Gastroesophageal sphincter (tissue), 4 donors: ENCODE results near the gene ACCSL. TPM values are rescaled to one million over a fixed set of nuclear protein-coding genes. Genes with fewer than 3 reads are reported as not detected.
A peak's percentile ranks its signal among the peaks of the same experiment; 100 is the strongest.

ENCODE experiments used
- ATAC-seq: fragments of 150-250 bp; one replicate; pipeline ENCODE4 v1.9.1; 2016; ENCODE audit warnings: mild to moderate bottlenecking, moderate library complexity
- H3K27ac ChIP-seq, 4 donors: fragments of 200-600 bp; sonication (generic) in 3 of 4; 1 replicate in 3 of 4; 2 replicates in 1 of 4; pipeline ENCODE4 v1.5.1; 2016 to 2019
- H3K27me3 ChIP-seq: fragments of 200-600 bp; sonication (generic); one replicate; pipeline ENCODE4 v1.5.1; 2019
- H3K36me3 ChIP-seq, 2 donors: fragments of 200-600 bp; sonication (generic); one replicate each; pipeline ENCODE4 v1.5.1; 2019; ENCODE audit warnings: control low read depth in 1 of 2
- H3K4me1 ChIP-seq, 3 donors: fragments of 200-600 bp; sonication (generic); 1 replicate in 2 of 3; 2 replicates in 1 of 3; pipeline ENCODE4 v1.5.1; 2016 to 2019; ENCODE audit warnings: control low read depth in 2 of 3
- H3K4me3 ChIP-seq, 2 donors: fragments of 200-600 bp; sonication (generic); one replicate each; pipeline ENCODE4 v1.5.1; 2019; ENCODE audit warnings: mild to moderate bottlenecking in 1 of 2, moderate library complexity in 1 of 2
- H3K9me3 ChIP-seq, 3 donors: fragments of 200-600 bp; sonication (generic); one replicate each; pipeline ENCODE4 v1.5.1; 2017 to 2019; ENCODE audit warnings: control low read depth in 2 of 3
- EP300 ChIP-seq: sonication (generic); formaldehyde crosslinking; IDR thresholded peaks from one replicate; pipeline ENCODE4 v1.6.1; 2017; ENCODE audit warnings: antibody characterized with exemption, mild to moderate bottlenecking
- POLR2A ChIP-seq, 2 donors: fragments of 450-650 bp; IDR thresholded peaks; one replicate each; pipeline ENCODE4 v1.6.1; 2017; ENCODE audit warnings: antibody characterized with exemption in 2 of 2, mild to moderate bottlenecking in 2 of 2, moderate library complexity in 1 of 2
- POLR2AphosphoS5 ChIP-seq: sonication (generic); formaldehyde crosslinking; IDR thresholded peaks from one replicate; pipeline ENCODE4 v1.6.1; 2017; ENCODE audit warnings: antibody characterized with exemption
- WGBS, 2 donors: methylation state at CpG; one replicate each; pipeline ENCODE4 v1.1.5; 2018; ENCODE audit warnings: low coverage in 1 of 2; 5-methylcytosine and 5-hydroxymethylcytosine counted together
- total RNA-seq, 4 donors: library from RNA; depleted of rRNA; stranded (reverse); fragments of >200 nt; gene quantifications; one replicate each; pipeline ENCODE4 v1.1.0, GENCODE V29; 2016
- TF ChIP-seq, protein P1 (sequence below), 4 experiments: fragments of 200-600 bp in 2 of 4; fragments of 450-650 bp in 2 of 4; sonication (generic) in 1 of 4; IDR thresholded peaks; one replicate each; pipeline ENCODE4 v1.5.1; 2017 to 2019; ENCODE audit warnings: antibody characterized with exemption in 4 of 4, mild to moderate bottlenecking in 2 of 4, moderate library complexity in 2 of 4

The ACCSL gene
- total RNA-seq, 4 donors from 2014 or later, result not detected

DNA sequence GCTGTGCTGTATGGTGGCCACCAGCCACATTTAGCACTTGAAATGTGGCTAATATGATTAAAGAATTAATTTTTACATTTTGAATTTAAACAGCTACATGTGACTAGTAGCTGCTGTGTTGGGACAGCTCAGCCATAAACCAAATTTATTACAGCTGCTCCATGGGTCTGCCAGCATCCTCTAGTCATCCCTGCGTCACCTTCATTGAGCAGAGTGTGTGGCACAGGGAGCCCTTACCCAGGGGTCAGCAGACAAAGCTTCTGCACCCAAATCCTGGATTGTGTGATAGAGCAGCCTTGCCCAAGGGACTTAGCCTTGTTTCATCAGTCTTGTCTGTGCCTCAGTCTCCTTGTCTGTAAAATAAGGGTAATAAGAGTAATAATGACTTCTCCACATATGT is 19.4 kb upstream of the ACCSL start:
- Histone ChIP-seq H3K4me1 (peaks cover 0 to 35% (median 3%) of the 10 kb centered on the region in 3 donors), H3K4me3 (no peak overlapping the region), H3K36me3 (no peaks in the 10 kb centered on the region), H3K9me3 (peaks cover 0 to 9% (median 0%) of the 10 kb centered on the region in 3 donors), H3K27ac (no peak overlapping the region), H3K27me3 (no peaks in the 10 kb centered on the region)
- no peak for ATAC-seq
- no CpG with 5 or more reads among the region's 1 CpG for WGBS, 2 donors
- TF ChIP-seq POLR2A (IDR thresholded peaks at IDR 0.05), result no peak
- TF ChIP-seq, protein P1, sequence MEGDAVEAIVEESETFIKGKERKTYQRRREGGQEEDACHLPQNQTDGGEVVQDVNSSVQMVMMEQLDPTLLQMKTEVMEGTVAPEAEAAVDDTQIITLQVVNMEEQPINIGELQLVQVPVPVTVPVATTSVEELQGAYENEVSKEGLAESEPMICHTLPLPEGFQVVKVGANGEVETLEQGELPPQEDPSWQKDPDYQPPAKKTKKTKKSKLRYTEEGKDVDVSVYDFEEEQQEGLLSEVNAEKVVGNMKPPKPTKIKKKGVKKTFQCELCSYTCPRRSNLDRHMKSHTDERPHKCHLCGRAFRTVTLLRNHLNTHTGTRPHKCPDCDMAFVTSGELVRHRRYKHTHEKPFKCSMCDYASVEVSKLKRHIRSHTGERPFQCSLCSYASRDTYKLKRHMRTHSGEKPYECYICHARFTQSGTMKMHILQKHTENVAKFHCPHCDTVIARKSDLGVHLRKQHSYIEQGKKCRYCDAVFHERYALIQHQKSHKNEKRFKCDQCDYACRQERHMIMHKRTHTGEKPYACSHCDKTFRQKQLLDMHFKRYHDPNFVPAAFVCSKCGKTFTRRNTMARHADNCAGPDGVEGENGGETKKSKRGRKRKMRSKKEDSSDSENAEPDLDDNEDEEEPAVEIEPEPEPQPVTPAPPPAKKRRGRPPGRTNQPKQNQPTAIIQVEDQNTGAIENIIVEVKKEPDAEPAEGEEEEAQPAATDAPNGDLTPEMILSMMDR (IDR thresholded peaks at IDR 0.05), result no peak
- TF ChIP-seq POLR2AphosphoS5, result no peak
- TF ChIP-seq EP300, result no peak

DNA sequence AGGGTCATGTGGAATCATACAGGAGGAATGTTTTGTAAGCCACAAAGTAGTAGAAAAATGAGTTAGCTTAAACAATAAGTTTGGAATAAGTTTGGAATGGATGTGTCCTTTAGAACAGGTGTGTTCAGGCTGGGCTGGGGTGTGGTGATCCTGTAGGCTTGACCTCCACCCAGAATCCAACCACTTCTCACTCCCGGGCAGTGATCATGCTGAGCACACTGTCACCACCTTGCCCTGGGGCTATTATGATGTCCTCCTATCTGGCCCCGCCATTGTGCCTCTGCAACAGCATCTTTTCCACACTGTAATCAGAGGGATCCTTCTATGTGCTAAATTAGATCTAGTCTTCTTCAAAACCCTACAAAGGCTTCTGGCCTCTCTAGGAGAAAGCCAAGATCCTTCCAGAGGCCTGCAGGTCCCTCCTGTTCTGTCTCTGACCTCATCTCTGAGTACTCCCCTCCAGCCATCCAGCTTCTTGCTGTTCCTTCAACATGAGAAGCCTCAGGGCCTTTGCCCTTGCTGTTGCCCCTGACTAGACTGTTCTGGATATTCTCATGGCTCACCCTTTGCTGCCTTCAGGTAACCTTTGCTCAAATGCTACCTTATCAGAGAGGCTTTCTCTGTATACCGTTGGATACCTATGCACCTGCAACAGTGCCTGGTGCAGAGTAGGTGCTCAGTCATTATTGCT is 18.8 kb upstream of the ACCSL start:
- TF ChIP-seq, protein P1 (IDR thresholded peaks at IDR 0.05), result no peak
- TF ChIP-seq POLR2AphosphoS5 (no peak), POLR2A (IDR thresholded peaks at IDR 0.05) (no peak), EP300 (no peak)
- Histone ChIP-seq H3K4me1 (peaks cover 0 to 39% (median 3%) of the 10 kb centered on the region in 3 donors), H3K4me3 (no peak overlapping the region), H3K36me3 (no peaks in the 10 kb centered on the region), H3K9me3 (peaks cover 0 to 9% (median 0%) of the 10 kb centered on the region in 3 donors), H3K27me3 (no peaks in the 10 kb centered on the region), H3K27ac (no peak overlapping the region)
- no peak for ATAC-seq
- 90 to 100% methylated on average over 1 to 2 of the region's 3 CpGs for WGBS, 2 donors

DNA sequence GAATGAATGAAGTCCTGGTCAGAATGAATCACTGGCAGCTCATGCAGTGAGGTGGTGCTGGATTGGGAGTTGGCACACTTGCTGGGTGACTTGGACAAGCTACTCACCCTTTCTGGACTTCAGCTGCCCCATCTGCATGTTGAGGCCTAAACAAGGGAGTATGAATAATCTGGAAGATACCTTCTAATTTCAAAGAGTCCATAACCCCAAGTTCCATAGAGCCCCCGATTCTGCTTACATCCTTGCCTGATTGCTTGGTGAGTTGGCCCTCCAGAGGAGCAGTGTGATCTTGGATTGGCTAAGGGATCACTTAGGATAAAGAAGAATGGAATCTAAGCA is 18.3 kb upstream of the ACCSL start:
- no peak for ATAC-seq
- H3K9me3 ChIP-seq, result peaks cover 0 to 9% (median 0%) of the 10 kb centered on the region in 3 donors
- TF ChIP-seq, protein P1 (IDR thresholded peaks at IDR 0.05), result no peak
- TF ChIP-seq EP300, result no peak
- TF ChIP-seq POLR2AphosphoS5, result no peak
- no peak for TF ChIP-seq POLR2A (IDR thresholded peaks at IDR 0.05)
- H3K36me3 ChIP-seq, result no peaks in the 10 kb centered on the region
- no peaks in the 10 kb centered on the region for H3K27me3 ChIP-seq
- no peak overlapping the region for H3K27ac ChIP-seq
- WGBS, 2 donors, result 60 to 100% methylated on average over 1 of the region's 1 CpG
- H3K4me1 ChIP-seq, result peaks cover 0 to 39% (median 3%) of the 10 kb centered on the region in 3 donors
- no peak overlapping the region for H3K4me3 ChIP-seq

DNA sequence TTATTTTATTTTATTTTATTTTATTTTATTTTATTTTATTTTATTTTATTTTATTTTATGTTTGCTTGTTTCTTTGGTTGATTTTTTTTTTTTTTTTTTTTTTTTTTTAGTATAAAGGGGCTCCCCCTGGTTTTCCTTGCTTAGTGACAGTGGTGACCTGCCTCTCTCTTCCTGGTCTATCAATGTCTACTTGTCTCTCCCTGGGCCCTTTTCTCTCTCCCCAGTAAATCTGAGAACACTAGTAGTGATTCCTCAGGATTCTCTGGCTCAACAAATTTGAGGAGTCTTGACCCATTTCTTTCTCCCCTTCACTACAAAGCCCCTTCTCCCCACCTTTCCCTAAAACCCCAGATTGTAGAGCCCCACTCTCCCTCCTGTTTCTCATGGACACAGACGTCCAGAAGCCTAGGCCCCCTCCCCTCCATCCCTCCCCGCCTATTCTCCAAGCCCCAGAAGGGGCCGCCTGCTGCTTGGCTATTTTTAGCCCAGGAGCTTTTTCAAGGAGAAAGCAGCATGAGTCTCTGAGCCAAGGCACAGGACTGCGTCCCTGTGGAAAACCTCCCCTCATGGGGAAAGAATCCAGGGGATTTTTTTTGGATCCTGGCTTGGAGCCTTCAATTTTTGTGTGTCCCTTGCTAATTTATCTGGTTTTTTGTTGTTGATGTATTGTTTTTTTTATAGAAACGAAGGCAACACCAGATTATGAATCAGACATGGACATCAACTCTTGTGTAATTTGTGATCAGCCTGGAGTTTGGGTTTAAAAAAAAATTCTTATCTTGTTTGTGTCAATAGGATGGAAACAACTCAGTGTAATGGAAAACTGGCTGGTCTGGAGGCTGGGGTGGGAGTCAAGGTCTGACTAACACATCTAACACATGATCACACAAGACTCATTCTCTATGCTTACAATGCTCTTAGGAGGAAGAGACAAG is 17.5 kb upstream of the ACCSL start:
- TF ChIP-seq POLR2A (IDR thresholded peaks at IDR 0.05) (no peak), POLR2AphosphoS5 (peak; percentile 21)
- H3K27me3 ChIP-seq, result no peaks in the 10 kb centered on the region
- 0 to 7% methylated on average over 3 to 4 of the region's 5 CpGs for WGBS, 2 donors
- peak; percentile 76 for ATAC-seq
- H3K4me1 ChIP-seq, result peaks cover 0 to 39% (median 3%) of the 10 kb centered on the region in 3 donors
- H3K9me3 ChIP-seq, result peaks cover 0 to 9% (median 0%) of the 10 kb centered on the region in 3 donors
- no peaks in the 10 kb centered on the region for H3K36me3 ChIP-seq
- H3K27ac ChIP-seq, result peak overlapping the region in 3 of 4 donors; percentile 14 to 64 (median 47)
- H3K4me3 ChIP-seq, result no peak overlapping the region

DNA sequence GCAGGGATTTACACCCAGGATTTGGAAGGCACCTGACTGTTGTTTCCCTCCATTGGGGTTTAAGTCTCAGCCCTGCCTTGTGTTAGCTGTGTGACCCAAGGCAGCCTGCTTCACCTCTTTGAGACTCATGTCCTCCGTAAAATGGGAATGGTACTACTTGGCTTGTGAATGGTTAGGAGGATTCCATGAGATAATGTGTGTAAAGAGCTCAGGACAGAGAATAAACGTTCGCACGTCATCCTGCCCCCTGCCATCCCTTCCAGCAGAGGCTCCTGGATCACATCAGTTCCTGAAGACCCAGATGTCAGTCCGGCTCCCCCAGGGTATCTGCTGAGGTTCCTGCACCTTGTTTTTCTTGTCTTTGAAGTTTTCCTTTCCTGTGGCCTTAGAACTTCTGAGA is 16.8 kb upstream of the ACCSL start:
- ATAC-seq, result no peak
- WGBS, 2 donors, result 29 to 52% methylated on average over 3 to 5 of the region's 5 CpGs
- Histone ChIP-seq H3K27me3 (no peaks in the 10 kb centered on the region), H3K4me1 (peaks cover 0 to 39% (median 3%) of the 10 kb centered on the region in 3 donors), H3K36me3 (no peaks in the 10 kb centered on the region), H3K27ac (peak overlapping the region in 3 of 4 donors; percentile 47 to 64 (median 62)), H3K4me3 (no peak overlapping the region), H3K9me3 (peaks cover 0 to 5% (median 0%) of the 10 kb centered on the region in 3 donors)
- TF ChIP-seq EP300 (no peak), POLR2AphosphoS5 (no peak), POLR2A (IDR thresholded peaks at IDR 0.05) (no peak)
- TF ChIP-seq, protein P1 (IDR thresholded peaks at IDR 0.05), result no peak
